ENCODE results near the gene MEDAG.

Gene MEDAG

GRCh38 chr13:30872685-30873461 is 33.2 kb upstream of the MEDAG start:
- peak; percentile 65 for DNase-seq (ENCODE audit: low spot score)

DNA sequence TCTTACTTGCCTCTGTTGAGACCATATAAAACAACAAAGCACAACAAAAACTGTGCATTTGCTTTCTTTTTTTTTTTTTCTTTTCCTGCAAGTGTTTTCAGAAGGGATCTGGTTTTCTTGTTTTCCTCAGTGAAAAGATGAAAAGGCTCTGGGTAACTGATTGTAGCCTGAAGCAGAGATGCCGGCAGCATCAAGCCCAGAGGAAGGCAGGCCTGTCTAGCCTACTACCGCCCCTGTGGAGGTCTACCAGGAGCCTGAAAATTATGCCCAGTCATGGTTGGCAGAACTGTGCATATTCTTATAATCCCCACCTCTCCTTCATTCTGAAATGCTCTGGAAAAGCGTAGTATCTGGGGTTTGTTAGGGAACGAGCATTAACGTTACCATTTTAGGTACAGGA is 32.6 kb upstream of the MEDAG start:
- no peak for DNase-seq (ENCODE audit: low spot score)

DNA sequence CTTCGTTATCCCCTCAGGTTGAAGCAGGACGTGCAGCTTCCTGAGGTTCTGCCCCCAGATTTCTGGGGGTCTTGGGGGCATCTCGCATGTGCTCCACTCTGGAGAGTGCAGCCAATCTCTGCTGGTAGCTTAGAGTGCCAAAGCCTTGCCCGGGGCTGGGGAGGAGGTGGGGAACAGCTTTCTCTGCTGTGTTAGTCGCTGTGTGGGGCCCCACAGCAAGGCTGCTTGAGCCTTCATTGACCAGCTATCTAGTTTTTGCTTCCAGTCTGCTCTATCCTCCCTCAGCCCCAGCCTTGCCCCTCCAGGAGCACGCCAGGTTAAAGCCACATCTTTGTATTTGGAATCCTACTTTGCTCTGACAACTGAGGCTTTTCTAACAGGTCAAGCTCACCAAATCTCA is 32.0 kb upstream of the MEDAG start:
- no peak for DNase-seq (ENCODE audit: low spot score)

DNA sequence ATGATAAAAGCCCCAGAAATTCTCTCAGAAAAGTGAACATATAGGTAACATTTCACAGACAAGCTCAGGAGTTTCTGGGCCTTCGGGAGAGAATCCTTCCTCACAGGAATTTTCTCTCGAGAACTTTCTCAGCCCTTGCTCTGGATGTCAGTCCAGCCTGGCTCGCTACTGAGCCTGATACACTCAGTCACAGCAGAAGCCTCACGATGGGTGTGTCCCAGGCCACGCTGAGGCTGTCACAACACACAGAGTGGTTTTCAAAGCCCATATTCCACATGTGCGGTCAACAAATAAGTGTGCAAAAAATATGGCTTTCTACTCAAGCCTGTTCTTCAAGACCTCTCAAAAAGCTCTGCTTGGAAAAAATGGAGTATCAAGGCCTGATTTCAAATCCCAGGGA is 31.5 kb upstream of the MEDAG start:
- no peak for DNase-seq (ENCODE audit: low spot score)

DNA sequence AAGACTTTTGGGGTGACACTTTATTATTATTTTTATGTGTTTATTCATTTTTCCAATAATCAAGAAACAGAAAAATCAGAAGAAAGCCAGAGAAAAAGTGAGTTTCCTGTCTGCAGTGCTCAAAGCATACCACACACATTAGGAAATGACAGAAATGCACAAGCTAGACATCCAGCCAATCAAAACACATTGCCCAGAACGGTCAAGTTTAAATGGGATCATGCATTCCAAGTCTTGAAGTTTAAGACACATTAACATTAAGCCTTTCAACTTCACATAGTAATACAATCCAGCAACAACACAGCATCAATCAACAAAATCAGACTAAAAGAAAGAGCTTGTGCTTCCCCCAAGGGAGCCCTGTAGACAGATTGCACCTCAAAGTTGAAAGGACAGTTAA is 28.7 kb upstream of the MEDAG start:
- DNase-seq (ENCODE audit: low spot score) = peak; percentile 58

- DNase-seq (ENCODE audit: low spot score) = no peak
Observed at GRCh38 chr13:30880151-30880855, 25.8 kb upstream of the MEDAG start.

- peak; percentile 73 for DNase-seq (ENCODE audit: low spot score)
Observed at GRCh38 chr13:30880856-30881155, 25.3 kb upstream of the MEDAG start.

- DNase-seq (ENCODE audit: low spot score) = no peak
Observed at GRCh38 chr13:30881191-30881651, 24.9 kb upstream of the MEDAG start.

DNA sequence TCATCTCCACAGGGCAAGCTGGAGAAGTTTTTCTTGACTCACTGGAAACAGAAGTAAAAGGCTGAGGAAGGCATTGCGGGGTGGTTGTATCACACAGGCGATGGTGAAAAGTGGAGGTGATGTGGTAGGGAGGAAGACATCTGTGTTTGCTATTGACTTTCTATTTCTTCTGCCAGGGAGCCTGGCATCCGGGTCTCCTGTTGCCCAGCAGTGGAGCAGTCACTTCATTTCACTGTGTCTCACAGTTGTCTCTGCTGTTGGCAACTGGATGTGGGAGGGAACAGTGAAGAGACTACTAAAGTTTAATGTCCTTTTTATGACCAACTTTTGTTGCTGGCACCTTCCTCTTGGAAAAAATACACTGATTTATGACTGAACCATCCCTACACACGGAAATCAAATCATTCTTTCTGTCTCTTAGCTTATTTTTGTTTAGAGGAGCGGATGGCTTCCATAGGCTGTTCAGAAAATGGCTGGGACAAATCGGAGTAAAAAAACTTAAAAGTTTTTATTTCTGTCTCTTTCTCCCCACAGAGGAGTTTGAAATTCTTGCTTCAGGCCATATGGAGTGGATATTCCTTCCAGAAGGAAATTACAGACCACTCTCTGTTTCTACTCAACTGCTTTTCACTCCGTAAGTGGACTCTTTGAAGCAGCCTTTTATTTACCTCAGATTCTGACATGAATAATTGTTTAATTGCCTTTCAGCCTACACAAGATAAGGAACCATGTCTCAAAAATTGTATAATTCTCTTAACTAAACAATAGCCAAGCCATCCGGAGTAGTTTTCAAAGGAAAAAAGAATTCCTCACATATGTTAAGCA is 23.8 kb upstream of the MEDAG start:
- DNase-seq (ENCODE audit: low spot score) = no peak

GRCh38 chr13:30882996-30883766 is 22.9 kb upstream of the MEDAG start:
- DNase-seq (ENCODE audit: low spot score) = no peak

DNA sequence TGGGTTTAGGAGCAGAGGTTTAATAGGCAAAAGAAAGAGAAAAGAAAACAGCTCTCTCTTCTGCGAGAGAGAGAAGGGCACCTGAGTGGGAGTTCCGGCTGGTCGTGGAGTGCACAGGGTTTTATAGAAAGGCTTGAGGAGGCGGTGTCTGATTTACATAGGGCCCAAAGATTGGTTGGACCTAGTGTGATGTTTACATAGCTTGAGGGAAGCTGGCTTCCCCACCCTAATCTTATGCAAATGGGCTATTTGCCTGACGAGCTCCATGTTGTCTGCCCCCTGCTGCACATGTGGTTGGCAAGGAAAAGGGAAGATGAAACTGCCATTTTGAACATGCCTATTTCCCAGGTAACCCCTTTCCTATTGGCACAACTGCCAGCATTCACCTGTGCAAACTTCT is 21.5 kb upstream of the MEDAG start:
- DNase-seq (ENCODE audit: low spot score) = no peak

DNA sequence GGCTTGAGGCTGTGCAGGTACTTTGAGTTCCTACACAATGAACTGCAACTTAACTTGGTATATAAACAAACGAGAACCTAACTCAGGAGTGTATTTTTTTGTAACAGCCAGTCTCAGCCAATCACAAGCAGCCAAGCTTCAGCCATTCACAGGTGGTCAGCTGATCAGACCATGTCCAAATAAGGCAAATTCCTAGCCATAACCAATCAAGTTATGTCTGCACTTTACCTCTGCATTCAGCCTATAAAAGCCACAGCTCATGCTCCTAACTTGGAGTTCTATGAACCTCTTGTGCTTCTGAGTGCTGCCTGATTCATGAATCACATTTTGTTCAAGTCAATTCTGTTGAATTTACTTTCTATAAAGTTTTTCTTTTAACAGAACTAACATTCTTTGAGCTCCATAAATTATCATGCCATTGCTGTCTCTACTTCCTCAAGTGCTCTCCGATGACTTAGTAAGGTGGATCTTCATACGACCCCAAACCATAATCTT is 16.8 kb upstream of the MEDAG start:
- DNase-seq (ENCODE audit: low spot score) = no peak

- peak; percentile 44 for DNase-seq (ENCODE audit: low spot score)
Observed at GRCh38 chr13:30892966-30893365, 13.1 kb upstream of the MEDAG start.

DNA sequence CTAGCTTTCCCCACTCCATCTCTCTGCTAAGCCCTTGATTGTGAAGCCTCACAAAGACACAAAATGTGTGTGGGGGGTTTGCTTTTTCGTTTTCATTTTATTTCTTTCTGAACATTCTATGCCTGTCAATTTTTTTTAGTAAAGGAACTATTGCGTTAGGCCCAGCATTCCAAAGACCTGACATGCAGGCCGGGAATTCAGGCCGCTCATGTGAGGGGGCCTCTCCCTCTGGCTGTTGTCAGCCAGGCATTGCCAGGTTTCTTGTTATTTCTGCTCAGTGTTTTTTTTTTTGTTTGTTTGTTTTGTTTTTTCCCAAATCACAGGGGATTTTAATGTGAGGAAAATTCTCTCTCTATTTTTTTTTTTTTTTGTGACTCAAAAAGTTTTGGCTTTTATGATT is 10.3 kb upstream of the MEDAG start:
- peak; percentile 84 for DNase-seq (ENCODE audit: low spot score)

GRCh38 chr13:30898070-30898469 is 8.0 kb upstream of the MEDAG start:
- DNase-seq (ENCODE audit: low spot score) = no peak

GRCh38 chr13:30898678-30899241 is 7.3 kb upstream of the MEDAG start:
- DNase-seq (ENCODE audit: low spot score) = peak; percentile 70

GRCh38 chr13:30900436-30900835 is 5.6 kb upstream of the MEDAG start:
- no peak for DNase-seq (ENCODE audit: low spot score)

DNA sequence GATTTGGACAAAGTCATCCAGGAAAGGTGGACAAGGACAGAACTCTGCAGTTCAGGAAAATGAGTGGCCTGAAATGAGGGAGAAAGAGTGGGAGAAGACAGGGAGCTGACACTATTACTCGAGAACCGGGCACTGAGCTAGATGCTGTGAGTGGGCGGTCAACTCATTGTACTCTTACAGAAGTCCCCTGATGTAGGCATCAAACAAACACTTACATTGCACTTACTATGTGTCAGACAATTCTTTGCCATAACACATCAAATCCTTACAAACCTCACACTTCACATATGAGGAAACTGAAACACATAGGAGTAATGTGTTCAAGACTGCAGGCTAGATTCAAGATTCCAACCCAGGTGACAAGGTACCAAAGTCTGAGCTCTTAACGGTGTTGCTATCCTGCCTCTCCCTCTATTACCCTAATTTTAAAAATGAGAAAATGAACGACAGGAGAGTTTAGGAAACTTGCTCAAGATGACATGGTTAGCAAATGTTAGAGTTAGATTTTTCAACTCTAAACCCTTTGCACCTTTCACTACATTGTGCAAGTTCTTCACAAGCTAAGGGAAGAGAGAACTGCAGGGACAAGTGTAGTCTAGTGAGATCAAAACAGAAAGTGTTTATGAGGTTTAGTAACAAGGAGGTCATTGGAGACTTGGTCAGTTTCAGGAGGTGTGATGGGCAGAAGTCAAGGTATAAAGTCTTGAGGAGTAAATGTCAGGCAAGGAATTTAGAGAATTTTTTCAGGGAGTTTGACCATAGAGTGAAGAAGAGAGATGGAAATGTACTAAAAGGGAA is 4.9 kb upstream of the MEDAG start:
- no peak for DNase-seq (ENCODE audit: low spot score)

DNA sequence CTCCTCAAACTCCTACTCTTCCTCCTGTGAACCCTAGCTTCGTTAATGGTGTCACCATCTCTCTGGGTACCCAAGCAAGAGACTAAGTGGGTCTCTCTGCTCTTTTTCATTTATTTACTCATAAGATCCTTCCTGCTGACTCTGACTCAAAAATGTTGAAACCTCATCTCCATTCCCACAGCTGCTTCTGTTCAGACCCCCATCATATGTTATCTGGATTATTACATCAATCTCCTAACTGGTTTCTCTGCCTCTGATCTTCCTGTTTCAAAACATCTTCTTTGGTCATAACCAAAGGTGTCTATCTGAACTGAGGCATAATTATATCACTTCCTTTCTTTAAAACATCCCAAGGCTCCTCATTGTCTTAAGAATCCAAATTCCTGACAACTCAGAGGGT is 2.0 kb upstream of the MEDAG start:
- no peak for DNase-seq (ENCODE audit: low spot score)

DNA sequence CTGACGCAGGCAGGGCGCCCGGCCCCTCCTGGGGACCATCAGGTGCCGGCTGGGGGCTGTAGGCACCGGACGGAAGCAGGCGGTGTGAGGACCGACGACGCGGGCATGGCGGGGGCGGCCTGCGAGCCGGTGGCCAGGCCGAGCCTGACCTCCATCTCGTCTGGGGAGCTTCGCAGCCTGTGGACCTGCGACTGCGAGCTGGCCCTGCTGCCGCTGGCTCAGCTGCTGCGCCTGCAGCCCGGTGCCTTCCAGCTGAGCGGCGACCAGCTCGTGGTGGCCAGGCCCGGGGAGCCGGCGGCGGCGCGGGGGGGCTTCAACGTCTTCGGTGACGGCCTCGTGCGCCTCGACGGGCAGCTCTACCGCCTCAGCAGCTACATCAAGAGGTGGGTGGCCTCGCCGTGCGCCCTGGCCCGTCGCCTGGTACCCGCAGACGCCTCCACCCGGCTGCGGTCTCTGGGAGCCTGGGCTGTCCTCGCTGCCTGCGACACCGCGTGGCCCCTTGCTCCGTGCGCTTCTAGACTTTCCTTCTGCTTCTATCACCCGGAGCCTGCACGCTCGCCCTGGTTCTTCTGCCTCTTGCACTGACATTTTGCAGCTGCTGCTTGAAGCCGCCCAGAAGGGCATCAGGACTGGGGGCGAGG is 460 bp downstream of the MEDAG start:
- peak; percentile 34 for DNase-seq (ENCODE audit: low spot score)

Measured in AG08396 (cell line).